ENCODE results near the gene SORCS1.

- TF ChIP-seq EZH2 (IDR thresholded peaks at IDR 0.05; ENCODE audit: insufficient read depth, poor library complexity, severe bottlenecking): no peak
- TF ChIP-seq EZH2phosphoT487 (IDR thresholded peaks at IDR 0.05; ENCODE audit: insufficient read depth, low read depth): no peak
These were observed 448.1 kb downstream of the SORCS1 start for GRCh38 chr10:106716381-106716780.

Data from GM23248 (cell line).